ENCODE measurements around the gene HES4. TPM values are rescaled to one million over a fixed set of nuclear protein-coding genes. Genes with fewer than 3 reads are reported as not detected.

The HES4 gene
- total and polyA plus RNA-seq, 10 of the 15 experiments (the other 5 are each of a cell fraction or from before 2014, with no cell fraction given) = 0.44 to 1.7 (median 0.85) TPM; not detected in 5

GRCh38 chr1:963301-963651, 36.6 kb downstream of the HES4 start (continued):
- TF ChIP-seq CUX1 (IDR thresholded peaks at IDR 0.05; ENCODE audit: insufficient replicate concordance, low read depth, low read length) (no peak), CHD1 (IDR thresholded peaks at IDR 0.05; ENCODE audit: low read depth, low read length) (no peak), TAF1 (IDR thresholded peaks at IDR 0.05; ENCODE audit: borderline replicate concordance, low read depth, low read length) (no peak)

GRCh38 chr1:962381-963300, 37.3 kb downstream of the HES4 start:
- peaks cover 18% of the 10 kb centered on the region for H3K4me1 ChIP-seq (ENCODE audit: control insufficient read depth, insufficient read depth, low read length)
- no peaks in the 10 kb centered on the region for H4K20me1 ChIP-seq (ENCODE audit: control insufficient read depth, insufficient read depth)
- ChIA-PET POLR2A (no interaction called here), SMC1A (ENCODE audit: uncharacterized antibody, unreplicated experiment) (no interaction called here), CTCF (interaction anchor here (0.5 kb wide), 1 partner anchor 21 kb away, joined by 4 read pairs; no protein-coding TSS in a partner anchor), RAD21 (ENCODE audit: unreplicated experiment) (no interaction called here)
- H3K27ac ChIP-seq (ENCODE audit: control insufficient read depth, insufficient read depth) = no peak overlapping the region
- in situ Hi-C loops (cut with MboI) = no loop called here
- BruUV-seq (replicated peaks) = TSS peak; percentile 57
- no peak overlapping the region for H3K4me2 ChIP-seq (ENCODE audit: control insufficient read depth, insufficient read depth)
- H3K4me3 ChIP-seq = no peak overlapping the region
- intact Hi-C loops (cut with micrococcal nuclease; ENCODE audit: unreplicated experiment) = no loop called here
- ATAC-seq (no peak), FAIRE-seq (no peak), DNase-seq (ENCODE audit: low read depth, low spot score) (no peak)
- no peak overlapping the region for H3K9ac ChIP-seq (ENCODE audit: control insufficient read depth, insufficient read depth, low read length)
- peaks cover 13% of the 10 kb centered on the region for H3K79me2 ChIP-seq (ENCODE audit: control insufficient read depth, insufficient read depth, low read length)
- no peaks in the 10 kb centered on the region for H3K9me3 ChIP-seq (replicated peaks; ENCODE audit: control insufficient read depth, insufficient read depth, low read length)
- WGBS (ENCODE audit: insufficient coverage, insufficient replicate concordance, low lambda C conversion rate, missing lambda C conversion rate) = 95% methylated on average over 52 of the region's 57 CpGs
- H3K27me3 ChIP-seq (replicated peaks in 1 of 2; ENCODE audit: control insufficient read depth in 2 of 2, insufficient read depth in 2 of 2, low read length in 1 of 2) = no peaks in the 10 kb centered on the region
- H2AFZ ChIP-seq (ENCODE audit: control insufficient read depth, low read depth, low read length) = no peak overlapping the region
- no peaks in the 10 kb centered on the region; a peak in 1 of 4 replicates for H3K36me3 ChIP-seq (ENCODE audit: control insufficient read depth in 2 of 2, insufficient read depth in 2 of 2, low read length in 1 of 2)
- no peak for TF ChIP-seq NRF1 (conservative IDR thresholded peaks at IDR 0.05; ENCODE audit: low read depth, low read length)
- no peak for TF ChIP-seq TCF12 (IDR thresholded peaks at IDR 0.05; ENCODE audit: low read depth, low read length)
- no peak for TF ChIP-seq YY1 (IDR thresholded peaks at IDR 0.05; ENCODE audit: low read depth, low read length)
- no peak for TF ChIP-seq KLF5 (IDR thresholded peaks at IDR 0.05; ENCODE audit: partially characterized antibody)
- no peak for TF ChIP-seq IRF3 (IDR thresholded peaks at IDR 0.05)
- no peak for TF ChIP-seq RFX5 (IDR thresholded peaks at IDR 0.05; ENCODE audit: low read depth, low read length)
- no peak for TF ChIP-seq TARDBP (IDR thresholded peaks at IDR 0.05; ENCODE audit: borderline replicate concordance)
- no peak for TF ChIP-seq MYB (IDR thresholded peaks at IDR 0.05; ENCODE audit: borderline replicate concordance, low read depth, low read length)
- TF ChIP-seq TCF7 (IDR thresholded peaks at IDR 0.05; ENCODE audit: borderline replicate concordance) = no peak
- no peak for TF ChIP-seq ZNF24 (IDR thresholded peaks at IDR 0.05)
- no peak for TF ChIP-seq FOS (IDR thresholded peaks at IDR 0.05; ENCODE audit: borderline replicate concordance, extremely low read depth, insufficient read length)
- TF ChIP-seq RBBP5 (conservative IDR thresholded peaks at IDR 0.05) = no peak
- no peak for TF ChIP-seq ZNF622 (IDR thresholded peaks at IDR 0.05)
- no peak for TF ChIP-seq CBFB (IDR thresholded peaks at IDR 0.05; ENCODE audit: low read depth)
- no peak for TF ChIP-seq TCF3 (IDR thresholded peaks at IDR 0.05; ENCODE audit: borderline replicate concordance, insufficient read depth, low read depth, low read length)

Measured in GM12878 (cell line).